ENCODE data around the gene ACTN4. TPM values are rescaled to one million over a fixed set of nuclear protein-coding genes. Genes with fewer than 3 reads are reported as not detected.

ACTN4 gene
- polyA plus RNA-seq, 2 donors = 261 to 376 TPM

- Histone ChIP-seq H3K27me3 (ENCODE audit: control insufficient read depth in 1 of 2, insufficient read depth in 2 of 2, low read length in 2 of 2) (no peaks in the 10 kb centered on the region), H3K9me3 (ENCODE audit: control insufficient read depth in 2 of 2, insufficient read depth in 1 of 2, low read depth in 1 of 2, low read length in 1 of 2) (no peaks in the 10 kb centered on the region), H3K36me3 (ENCODE audit: control insufficient read depth in 2 of 2, insufficient read depth in 2 of 2, low read length in 1 of 2) (peaks cover 0 to 2% of the 10 kb centered on the region in 2 donors), H3K4me3 (ENCODE audit: low read depth in 1 of 2, low read length in 2 of 2) (no peak overlapping the region), H3K27ac (ENCODE audit: low read depth in 2 of 2, low read length in 1 of 2) (peak overlapping the region; percentile 86 to 98), H3K4me1 (ENCODE audit: control insufficient read depth in 2 of 2, insufficient read depth in 2 of 2, low read length in 1 of 2) (peaks cover 19 to 33% of the 10 kb centered on the region in 2 donors)
- WGBS, 2 donors = 26 to 27% methylated on average over 15 of the region's 15 CpGs
Measured at GRCh38 chr19:38658462-38659306, 11.2 kb downstream of the ACTN4 start.

- 73 to 82% methylated on average over 9 of the region's 9 CpGs for WGBS, 2 donors
- H3K4me3 ChIP-seq (ENCODE audit: low read depth in 1 of 2, low read length in 2 of 2) = no peak overlapping the region
- no peaks in the 10 kb centered on the region for H3K27me3 ChIP-seq (ENCODE audit: control insufficient read depth in 1 of 2, insufficient read depth in 2 of 2, low read length in 2 of 2)
- H3K4me1 ChIP-seq (ENCODE audit: control insufficient read depth in 2 of 2, insufficient read depth in 2 of 2, low read length in 1 of 2) = peaks cover 29 to 49% of the 10 kb centered on the region in 2 donors
- no peaks in the 10 kb centered on the region for H3K9me3 ChIP-seq (ENCODE audit: control insufficient read depth in 2 of 2, insufficient read depth in 1 of 2, low read depth in 1 of 2, low read length in 1 of 2)
- peaks cover 0 to 2% of the 10 kb centered on the region in 2 donors for H3K36me3 ChIP-seq (ENCODE audit: control insufficient read depth in 2 of 2, insufficient read depth in 2 of 2, low read length in 1 of 2)
- H3K27ac ChIP-seq (ENCODE audit: low read depth in 2 of 2, low read length in 1 of 2) = peak overlapping the region; percentile 65 to 98
Measured at GRCh38 chr19:38660724-38661123, 13.3 kb downstream of the ACTN4 start.

- peak overlapping the region; percentile 65 to 98 for H3K27ac ChIP-seq (ENCODE audit: low read depth in 2 of 2, low read length in 1 of 2)
- no peak overlapping the region for H3K4me3 ChIP-seq (ENCODE audit: low read depth in 1 of 2, low read length in 2 of 2)
- H3K9me3 ChIP-seq (ENCODE audit: control insufficient read depth in 2 of 2, insufficient read depth in 1 of 2, low read depth in 1 of 2, low read length in 1 of 2) = no peaks in the 10 kb centered on the region
- peaks cover 29 to 47% of the 10 kb centered on the region in 2 donors for H3K4me1 ChIP-seq (ENCODE audit: control insufficient read depth in 2 of 2, insufficient read depth in 2 of 2, low read length in 1 of 2)
- no peaks in the 10 kb centered on the region for H3K27me3 ChIP-seq (ENCODE audit: control insufficient read depth in 1 of 2, insufficient read depth in 2 of 2, low read length in 2 of 2)
- 53 to 61% methylated on average over 7 of the region's 7 CpGs for WGBS, 2 donors
- H3K36me3 ChIP-seq (ENCODE audit: control insufficient read depth in 2 of 2, insufficient read depth in 2 of 2, low read length in 1 of 2) = peaks cover 0 to 2% of the 10 kb centered on the region in 2 donors
Measured at GRCh38 chr19:38661136-38661535, 13.7 kb downstream of the ACTN4 start.

- peak overlapping the region; percentile 76 to 95 for H3K27ac ChIP-seq (ENCODE audit: low read depth in 2 of 2, low read length in 1 of 2)
- 6 to 25% methylated on average over 1 of the region's 1 CpG for WGBS, 2 donors
- H3K4me3 ChIP-seq (ENCODE audit: low read depth in 1 of 2, low read length in 2 of 2) = no peak overlapping the region
- no peaks in the 10 kb centered on the region for H3K27me3 ChIP-seq (ENCODE audit: control insufficient read depth in 1 of 2, insufficient read depth in 2 of 2, low read length in 2 of 2)
- H3K36me3 ChIP-seq (ENCODE audit: control insufficient read depth in 2 of 2, insufficient read depth in 2 of 2, low read length in 1 of 2) = peaks cover 0 to 2% of the 10 kb centered on the region in 2 donors
- H3K9me3 ChIP-seq (ENCODE audit: control insufficient read depth in 2 of 2, insufficient read depth in 1 of 2, low read depth in 1 of 2, low read length in 1 of 2) = no peaks in the 10 kb centered on the region
- H3K4me1 ChIP-seq (ENCODE audit: control insufficient read depth in 2 of 2, insufficient read depth in 2 of 2, low read length in 1 of 2) = peaks cover 29 to 53% of the 10 kb centered on the region in 2 donors
Measured at GRCh38 chr19:38661996-38662395, 14.5 kb downstream of the ACTN4 start.

- H3K9me3 ChIP-seq (ENCODE audit: control insufficient read depth in 2 of 2, insufficient read depth in 1 of 2, low read depth in 1 of 2, low read length in 1 of 2) = no peaks in the 10 kb centered on the region
- peaks cover 0 to 2% of the 10 kb centered on the region in 2 donors for H3K36me3 ChIP-seq (ENCODE audit: control insufficient read depth in 2 of 2, insufficient read depth in 2 of 2, low read length in 1 of 2)
- H3K4me1 ChIP-seq (ENCODE audit: control insufficient read depth in 2 of 2, insufficient read depth in 2 of 2, low read length in 1 of 2) = peaks cover 27 to 51% of the 10 kb centered on the region in 2 donors
- H3K27me3 ChIP-seq (ENCODE audit: control insufficient read depth in 1 of 2, insufficient read depth in 2 of 2, low read length in 2 of 2) = no peaks in the 10 kb centered on the region
- H3K27ac ChIP-seq (ENCODE audit: low read depth in 2 of 2, low read length in 1 of 2) = peak overlapping the region; percentile 76 to 95
- no peak overlapping the region for H3K4me3 ChIP-seq (ENCODE audit: low read depth in 1 of 2, low read length in 2 of 2)
- 57 to 62% methylated on average over 7 of the region's 7 CpGs for WGBS, 2 donors
Measured at GRCh38 chr19:38662537-38663155, 15.2 kb downstream of the ACTN4 start.

GRCh38 chr19:38663156-38663651, 15.8 kb downstream of the ACTN4 start:
- H3K4me1 ChIP-seq (ENCODE audit: control insufficient read depth in 2 of 2, insufficient read depth in 2 of 2, low read length in 1 of 2) = peaks cover 24 to 47% of the 10 kb centered on the region in 2 donors
- H3K36me3 ChIP-seq (ENCODE audit: control insufficient read depth in 2 of 2, insufficient read depth in 2 of 2, low read length in 1 of 2) = peaks cover 0 to 2% of the 10 kb centered on the region in 2 donors
- H3K4me3 ChIP-seq (ENCODE audit: low read depth in 1 of 2, low read length in 2 of 2) = no peak overlapping the region
- 82 to 83% methylated on average over 22 of the region's 22 CpGs for WGBS, 2 donors
- H3K27ac ChIP-seq (ENCODE audit: low read depth in 2 of 2, low read length in 1 of 2) = peak overlapping the region; percentile 76 to 95
- no peaks in the 10 kb centered on the region for H3K27me3 ChIP-seq (ENCODE audit: control insufficient read depth in 1 of 2, insufficient read depth in 2 of 2, low read length in 2 of 2)
- H3K9me3 ChIP-seq (ENCODE audit: control insufficient read depth in 2 of 2, insufficient read depth in 1 of 2, low read depth in 1 of 2, low read length in 1 of 2) = no peaks in the 10 kb centered on the region

GRCh38 chr19:38663957-38664502, 16.6 kb downstream of the ACTN4 start:
- Histone ChIP-seq H3K4me1 (ENCODE audit: control insufficient read depth in 2 of 2, insufficient read depth in 2 of 2, low read length in 1 of 2) (peaks cover 24 to 48% of the 10 kb centered on the region in 2 donors), H3K9me3 (ENCODE audit: control insufficient read depth in 2 of 2, insufficient read depth in 1 of 2, low read depth in 1 of 2, low read length in 1 of 2) (no peaks in the 10 kb centered on the region), H3K27ac (ENCODE audit: low read depth in 2 of 2, low read length in 1 of 2) (peak overlapping the region; percentile 76 to 95), H3K27me3 (ENCODE audit: control insufficient read depth in 1 of 2, insufficient read depth in 2 of 2, low read length in 2 of 2) (no peaks in the 10 kb centered on the region), H3K36me3 (ENCODE audit: control insufficient read depth in 2 of 2, insufficient read depth in 2 of 2, low read length in 1 of 2) (peaks cover 0 to 2% of the 10 kb centered on the region in 2 donors), H3K4me3 (ENCODE audit: low read depth in 1 of 2, low read length in 2 of 2) (no peak overlapping the region)
- WGBS, 2 donors = 41 to 48% methylated on average over 19 of the region's 19 CpGs

- H3K4me3 ChIP-seq (ENCODE audit: low read depth in 1 of 2, low read length in 2 of 2) = no peak overlapping the region
- H3K27ac ChIP-seq (ENCODE audit: low read depth in 2 of 2, low read length in 1 of 2) = peak overlapping the region; percentile 76 to 96
- H3K36me3 ChIP-seq (ENCODE audit: control insufficient read depth in 2 of 2, insufficient read depth in 2 of 2, low read length in 1 of 2) = peaks cover 0 to 2% of the 10 kb centered on the region in 2 donors
- H3K27me3 ChIP-seq (ENCODE audit: control insufficient read depth in 1 of 2, insufficient read depth in 2 of 2, low read length in 2 of 2) = no peaks in the 10 kb centered on the region
- peaks cover 28 to 46% of the 10 kb centered on the region in 2 donors for H3K4me1 ChIP-seq (ENCODE audit: control insufficient read depth in 2 of 2, insufficient read depth in 2 of 2, low read length in 1 of 2)
- no peaks in the 10 kb centered on the region for H3K9me3 ChIP-seq (ENCODE audit: control insufficient read depth in 2 of 2, insufficient read depth in 1 of 2, low read depth in 1 of 2, low read length in 1 of 2)
- WGBS, 2 donors = 42 to 46% methylated on average over 7 of the region's 7 CpGs
Measured at GRCh38 chr19:38664503-38665211, 17.2 kb downstream of the ACTN4 start.
